IMR-90 (cell line): ENCODE data around the gene FMOD. TPM values are rescaled to one million over a fixed set of nuclear protein-coding genes. Genes with fewer than 3 reads are reported as not detected.

Experiments used
- ATAC-seq: fragments of 200-7000 bp; cut with Tn5 transposase; 2 replicates; pipeline ENCODE4 v1.9.1; 2020; ENCODE audit warnings: low read depth, mild to moderate bottlenecking, moderate library complexity
- BruUV-seq: library from RNA; stranded (reverse); fragments of 400-500 nt; replicated peaks from 2 replicates; lab custom pipeline; 2021; lab: Mats Ljungman, UMichigan
- CTCF ChIA-PET: fragments of 300-600 bp; formaldehyde crosslinking; extraction: SDS; loops from one replicate; lab custom pipeline; 2021; ENCODE audit warnings: antibody characterized with exemption; lab: Yijun Ruan, JAX
- POLR2A ChIA-PET: fragments of 300-600 bp; sonication (Branson Sonifier 250); formaldehyde crosslinking; loops from one replicate; lab custom pipeline; 2022; ENCODE audit warnings: antibody characterized with exemption; ENCODE audit not compliant: unreplicated experiment; lab: Charles Lee
- DNase-seq: peaks from one replicate; pipeline ENCODE4 v3.0.0; 2013
- H2AFZ ChIP-seq: replicated peaks from 2 replicates; pipeline ENCODE3; 2013; ENCODE audit warnings: low read length, mild to moderate bottlenecking; ENCODE audit not compliant: poor library complexity
- H2AK5ac ChIP-seq: 2 replicates; pipeline ENCODE4 v1.6.1; 2013; ENCODE audit warnings: low read depth, low read length, inconsistent platforms
- H2AK9ac ChIP-seq: replicated peaks from 2 replicates; pipeline ENCODE3; 2013; ENCODE audit warnings: mild to moderate bottlenecking, low read depth, low read length, moderate library complexity; ENCODE audit not compliant: poor library complexity
- H2BK120ac ChIP-seq: 2 replicates; pipeline ENCODE4 v1.6.1; 2013; ENCODE audit warnings: low read depth, low read length, inconsistent platforms
- H2BK15ac ChIP-seq: 3 replicates; pipeline ENCODE4 v1.6.1; 2013; ENCODE audit warnings: low read depth, low read length, inconsistent platforms
- H2BK20ac ChIP-seq: 2 replicates; pipeline ENCODE4 v1.6.1; 2013; ENCODE audit warnings: low read depth, mild to moderate bottlenecking, inconsistent platforms, low read length, moderate library complexity
- H2BK5ac ChIP-seq: 2 replicates; pipeline ENCODE4 v1.6.1; 2013; ENCODE audit warnings: mild to moderate bottlenecking, low read depth, low read length, inconsistent platforms; ENCODE audit not compliant: poor library complexity, severe bottlenecking
- H3K14ac ChIP-seq: replicated peaks from 2 replicates; pipeline ENCODE4 v1.6.1; 2013; ENCODE audit warnings: low read depth, low read length, inconsistent platforms
- H3K18ac ChIP-seq: 2 replicates; pipeline ENCODE4 v1.6.1; 2013; ENCODE audit warnings: low read depth, low read length, control low read depth
- H3K23ac ChIP-seq: 2 replicates; pipeline ENCODE4 v1.6.1; 2013; ENCODE audit warnings: low read depth, low read length, inconsistent platforms
- H3K27ac ChIP-seq: 2 replicates; pipeline ENCODE4 v1.5.1; 2013; ENCODE audit warnings: mild to moderate bottlenecking, control low read depth, low read length; ENCODE audit not compliant: insufficient read depth
- H3K27me3 ChIP-seq: 2 replicates; pipeline ENCODE4 v1.6.1; 2013; ENCODE audit warnings: low read length; ENCODE audit not compliant: control insufficient read depth, insufficient read depth
- H3K36me3 ChIP-seq: 2 replicates; pipeline ENCODE4 v1.6.1; 2013; ENCODE audit warnings: low read length, mixed read lengths; ENCODE audit not compliant: control insufficient read depth, insufficient read depth
- H3K4ac ChIP-seq: 2 replicates; pipeline ENCODE4 v1.6.1; 2013; ENCODE audit warnings: low read depth, low read length, inconsistent platforms
- H3K4me1 ChIP-seq: 2 replicates; pipeline ENCODE4 v1.6.1; 2013; ENCODE audit warnings: low read length, mixed read lengths; ENCODE audit not compliant: control insufficient read depth, insufficient read depth
- H3K4me2 ChIP-seq: 2 replicates; pipeline ENCODE4 v1.6.1; 2013; ENCODE audit warnings: low read depth, mild to moderate bottlenecking, control low read depth, low read length, moderate library complexity
- H3K4me3 ChIP-seq: 2 replicates; pipeline ENCODE4 v1.5.1; 2013; ENCODE audit warnings: low read depth, mild to moderate bottlenecking, control low read depth, low read length, moderate library complexity; ENCODE audit not compliant: insufficient read depth
- H3K56ac ChIP-seq: 2 replicates; pipeline ENCODE4 v1.6.1; 2013; ENCODE audit warnings: low read length, inconsistent platforms; ENCODE audit not compliant: insufficient read depth; ENCODE audit errors: extremely low read depth
- H3K79me1 ChIP-seq, 2 experiments: 2 replicates each; pipeline ENCODE4 v1.6.1; 2013; ENCODE audit warnings: low read length in 2 of 2, inconsistent platforms in 1 of 2, low read depth in 1 of 2
- H3K9ac ChIP-seq: 2 replicates; pipeline ENCODE4 v1.6.1; 2013; ENCODE audit warnings: low read depth, low read length, control low read depth
- H3K9me1 ChIP-seq: 2 replicates; pipeline ENCODE4 v1.6.1; 2013; ENCODE audit warnings: low read length, inconsistent platforms; ENCODE audit not compliant: insufficient read depth
- H3K9me3 ChIP-seq: 2 replicates; pipeline ENCODE4 v1.6.1; 2013; ENCODE audit warnings: low read length; ENCODE audit not compliant: control insufficient read depth, insufficient read depth
- H4K20me1 ChIP-seq: 2 replicates; pipeline ENCODE4 v1.6.1; 2013; ENCODE audit warnings: low read length, inconsistent platforms; ENCODE audit not compliant: insufficient read depth
- H4K5ac ChIP-seq: 2 replicates; pipeline ENCODE4 v1.6.1; 2013; ENCODE audit warnings: mild to moderate bottlenecking, low read depth, low read length, control low read depth
- H4K8ac ChIP-seq, 2 experiments: 2 replicates each; pipeline ENCODE4 v1.6.1; 2013; ENCODE audit warnings: low read depth in 2 of 2, low read length in 2 of 2, control low read depth in 1 of 2, inconsistent platforms in 1 of 2
- H4K91ac ChIP-seq: 2 replicates; pipeline ENCODE4 v1.6.1; 2013; ENCODE audit warnings: low read depth, low read length, inconsistent platforms; ENCODE audit not compliant: insufficient read depth
- BHLHE40 ChIP-seq: fragments of 150-350 bp; IDR thresholded peaks from 2 replicates; pipeline ENCODE4 v1.6.1; 2016; ENCODE audit warnings: mild to moderate bottlenecking, low read depth, low read length
- CEBPB ChIP-seq: IDR thresholded peaks from 2 replicates; pipeline ENCODE4 v1.6.1; 2012; ENCODE audit warnings: low read depth, low read length, improper control_type of control experiment
- CHD1 ChIP-seq: IDR thresholded peaks from 2 replicates; pipeline ENCODE4 v1.6.1; 2012; ENCODE audit warnings: low read depth, low read length, improper control_type of control experiment
- FOS ChIP-seq: fragments of 150-350 bp; IDR thresholded peaks from 2 replicates; pipeline ENCODE4 v1.6.1; 2016; ENCODE audit warnings: low read depth, low read length
- MAFK ChIP-seq: IDR thresholded peaks from 2 replicates; pipeline ENCODE4 v1.6.1; 2012; ENCODE audit warnings: low read depth, low read length, improper control_type of control experiment
- MAZ ChIP-seq: IDR thresholded peaks from 2 replicates; pipeline ENCODE4 v1.6.1; 2012; ENCODE audit warnings: low read depth, mild to moderate bottlenecking, low read length, improper control_type of control experiment, moderate library complexity, borderline replicate concordance
- MXI1 ChIP-seq: IDR thresholded peaks from 2 replicates; pipeline ENCODE4 v1.6.1; 2012; ENCODE audit warnings: low read depth, mild to moderate bottlenecking, low read length, moderate library complexity, borderline replicate concordance
- NFE2L2 ChIP-seq: fragments of 150-350 bp; IDR thresholded peaks from 2 replicates; pipeline ENCODE4 v1.6.1; 2016; ENCODE audit warnings: low read depth, mild to moderate bottlenecking, low read length
- RAD21 ChIP-seq: IDR thresholded peaks from 2 replicates; pipeline ENCODE4 v1.6.1; 2012; ENCODE audit warnings: low read length, improper control_type of control experiment
- RCOR1 ChIP-seq: IDR thresholded peaks from 2 replicates; pipeline ENCODE4 v1.6.1; 2012; ENCODE audit warnings: mild to moderate bottlenecking, low read length, improper control_type of control experiment; ENCODE audit not compliant: insufficient replicate concordance
- RFX5 ChIP-seq: IDR thresholded peaks from 2 replicates; pipeline ENCODE4 v1.8.0; 2012; ENCODE audit warnings: low read depth, mild to moderate bottlenecking, low read length, moderate library complexity
- SMC3 ChIP-seq: fragments of 150-350 bp; IDR thresholded peaks from 2 replicates; pipeline ENCODE4 v1.6.1; 2016; ENCODE audit warnings: low read depth, mild to moderate bottlenecking, antibody characterized with exemption, low read length, moderate library complexity
- WGBS, 2 experiments: methylation state at CpG; one replicate each; pipeline versions ENCODE4 v1.1.5 to v1.1.7; 2013; ENCODE audit warnings: missing lambda C conversion rate in 2 of 2; ENCODE audit not compliant: insufficient read length in 1 of 2; ENCODE audit errors: extremely low coverage in 2 of 2; 5-methylcytosine and 5-hydroxymethylcytosine counted together
- dilution Hi-C: fragments of 300-500 bp; cut with HindIII; formaldehyde crosslinking; loops from one replicate; pipeline ENCODE4 v1.14.3; 2018; ENCODE audit warnings: low sequenced_read_pairs; ENCODE audit not compliant: unreplicated experiment
- in situ Hi-C: fragments of 300-500 bp; cut with MboI; formaldehyde crosslinking; loops from 3 replicates; pipeline ENCODE4 v1.14.3; 2019; ENCODE audit warnings: low sequenced_read_pairs, inconsistent platforms, mixed read lengths
- intact Hi-C: fragments of 100-400 bp; cut with micrococcal nuclease; formaldehyde crosslinking; loops from 2 replicates; pipeline ENCODE4 v1.10.0; 2022
- polyA plus RNA-seq, 3 experiments: library from polyadenylated mRNA; depleted of rRNA; stranded (reverse); fragments of >200 nt; gene quantifications; 2 replicates each; pipeline ENCODE4 v1.2.3, GENCODE V29; 2012; ENCODE audit warnings: low replicate concordance in 1 of 3
- total RNA-seq: library from RNA; depleted of rRNA; stranded (reverse); fragments of >200 nt; gene quantifications from 2 replicates; pipeline ENCODE4 v1.2.3, GENCODE V29; 2012
- TF ChIP-seq, protein P1 (sequence below): fragments of 150-350 bp; IDR thresholded peaks from 2 replicates; pipeline ENCODE4 v1.6.1; 2017; ENCODE audit warnings: mild to moderate bottlenecking, antibody characterized with exemption, low read length, low read depth

The FMOD gene
- total and polyA plus RNA-seq, 2 of the 4 experiments (the other 2 are of a cell fraction), result 0.18 to 2.7 TPM

DNA sequence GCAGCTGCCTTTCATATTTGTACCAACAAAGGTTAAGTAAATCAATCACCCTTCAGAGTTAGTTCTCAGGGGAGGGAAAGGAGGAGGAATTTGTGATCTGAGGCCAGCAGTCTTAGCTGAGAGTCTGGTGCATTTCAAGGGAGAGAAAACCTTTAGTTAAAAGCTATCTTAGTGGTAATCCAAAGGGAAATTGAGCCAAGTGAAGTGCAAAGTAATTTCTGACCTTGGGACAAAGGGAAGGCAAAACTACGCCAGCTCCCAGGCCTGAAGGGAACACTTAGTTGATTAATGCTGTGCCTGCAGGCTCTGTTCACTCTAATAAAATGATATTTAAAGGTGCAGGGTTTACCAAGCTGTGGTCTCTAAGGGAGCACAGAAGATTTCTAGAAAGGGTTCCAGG, 23.1 kb upstream of the FMOD start:
- H3K14ac ChIP-seq, result no peak overlapping the region
- intact Hi-C loops (no loop called here), dilution Hi-C loops (no loop called here), in situ Hi-C loops (no loop called here)
- H2AFZ ChIP-seq, result no peak overlapping the region
- H4K8ac ChIP-seq, result peak overlapping the region in 1 of 2 experiments; percentile 6; a peak in 1 of 4 replicates
- H3K27ac ChIP-seq, result no peak overlapping the region
- H3K9me1 ChIP-seq, result no peaks in the 10 kb centered on the region; the same call in 1 of the 2 replicates
- H3K4me1 ChIP-seq, result peaks cover 6% of the 10 kb centered on the region; the same call in 1 of the 2 replicates
- H3K18ac ChIP-seq, result no peak overlapping the region
- H2AK5ac ChIP-seq, result no peak overlapping the region
- no peaks in the 10 kb centered on the region for H4K20me1 ChIP-seq
- no peak overlapping the region for H2AK9ac ChIP-seq
- H3K23ac ChIP-seq, result no peak overlapping the region
- H3K27me3 ChIP-seq, result peaks cover 10% of the 10 kb centered on the region
- no peak overlapping the region for H3K4ac ChIP-seq
- no peaks in the 10 kb centered on the region for H3K9me3 ChIP-seq
- H3K4me3 ChIP-seq, result no peak overlapping the region
- WGBS, 2 experiments, result no CpG with 5 or more reads among the region's 1 CpG
- no peak for DNase-seq
- H3K79me1 ChIP-seq, result no peaks in the 10 kb centered on the region
- ChIA-PET CTCF (no interaction called here), POLR2A (no interaction called here)
- ATAC-seq, result no peak
- BruUV-seq, result no TSS peak
- no peak overlapping the region for H2BK120ac ChIP-seq
- H3K4me2 ChIP-seq, result no peak overlapping the region
- H3K9ac ChIP-seq, result no peak overlapping the region
- no peak overlapping the region for H4K91ac ChIP-seq
- no peak overlapping the region for H3K56ac ChIP-seq
- TF ChIP-seq NFE2L2 (no peak), RCOR1 (no peak), FOS (no peak), RFX5 (no peak), MAZ (no peak), BHLHE40 (no peak), MXI1 (no peak), SMC3 (no peak), CHD1 (no peak), CEBPB (no peak), MAFK (no peak), RAD21 (no peak)
- TF ChIP-seq, protein P1, sequence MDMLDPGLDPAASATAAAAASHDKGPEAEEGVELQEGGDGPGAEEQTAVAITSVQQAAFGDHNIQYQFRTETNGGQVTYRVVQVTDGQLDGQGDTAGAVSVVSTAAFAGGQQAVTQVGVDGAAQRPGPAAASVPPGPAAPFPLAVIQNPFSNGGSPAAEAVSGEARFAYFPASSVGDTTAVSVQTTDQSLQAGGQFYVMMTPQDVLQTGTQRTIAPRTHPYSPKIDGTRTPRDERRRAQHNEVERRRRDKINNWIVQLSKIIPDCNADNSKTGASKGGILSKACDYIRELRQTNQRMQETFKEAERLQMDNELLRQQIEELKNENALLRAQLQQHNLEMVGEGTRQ, result no peak
- H2BK15ac ChIP-seq, result no peak overlapping the region
- no peak overlapping the region for H2BK5ac ChIP-seq
- H3K36me3 ChIP-seq, result no peaks in the 10 kb centered on the region
- no peak overlapping the region for H2BK20ac ChIP-seq
- H4K5ac ChIP-seq, result no peak overlapping the region
